Cardiac fibroblast (primary cell): ENCODE results near the gene MEF2C.
A peak's percentile ranks its signal among the peaks of the same experiment; 100 is the strongest.

Experiments
- DNase-seq, 2 donors: peaks; one replicate each; pipeline versions ENCODE4 v3.0.0 to v3.0.0-alpha.2; 2010; ENCODE audit warnings: low read depth in 2 of 2
- H3K4me3 ChIP-seq, 2 donors: replicated peaks in 1 of 2; 1 replicate in 1 of 2; 2 replicates in 1 of 2; pipeline ENCODE4 v1.5.1; 2011; ENCODE audit warnings: low read depth in 2 of 2, low read length in 2 of 2, mild to moderate bottlenecking in 2 of 2, moderate library complexity in 1 of 2
- TF ChIP-seq, protein P1 (sequence below): IDR thresholded peaks from one replicate; pipeline ENCODE4 v1.5.1; 2011; ENCODE audit warnings: low read depth, mild to moderate bottlenecking, low read length, inconsistent platforms

MEF2C gene

DNA sequence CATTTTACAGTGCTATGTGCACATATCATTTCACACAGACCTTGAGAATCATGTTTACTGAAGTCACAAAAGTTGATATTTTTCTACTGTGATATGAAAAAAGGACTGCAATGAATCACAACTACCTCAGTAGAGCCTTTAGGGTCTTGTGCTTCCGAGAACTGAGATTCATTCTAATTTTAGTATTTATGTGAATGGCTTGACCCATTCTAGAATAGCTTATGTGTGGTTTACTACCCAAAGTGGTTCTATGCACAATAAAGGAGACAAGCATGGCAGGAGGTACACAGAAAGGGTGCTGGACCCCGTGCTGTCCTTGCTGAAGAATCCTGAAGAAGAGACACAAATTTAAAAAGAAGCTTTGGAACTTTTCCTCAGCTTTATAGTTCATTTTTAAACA lies 28.2 kb downstream of the MEF2C start:
- TF ChIP-seq, protein P1, sequence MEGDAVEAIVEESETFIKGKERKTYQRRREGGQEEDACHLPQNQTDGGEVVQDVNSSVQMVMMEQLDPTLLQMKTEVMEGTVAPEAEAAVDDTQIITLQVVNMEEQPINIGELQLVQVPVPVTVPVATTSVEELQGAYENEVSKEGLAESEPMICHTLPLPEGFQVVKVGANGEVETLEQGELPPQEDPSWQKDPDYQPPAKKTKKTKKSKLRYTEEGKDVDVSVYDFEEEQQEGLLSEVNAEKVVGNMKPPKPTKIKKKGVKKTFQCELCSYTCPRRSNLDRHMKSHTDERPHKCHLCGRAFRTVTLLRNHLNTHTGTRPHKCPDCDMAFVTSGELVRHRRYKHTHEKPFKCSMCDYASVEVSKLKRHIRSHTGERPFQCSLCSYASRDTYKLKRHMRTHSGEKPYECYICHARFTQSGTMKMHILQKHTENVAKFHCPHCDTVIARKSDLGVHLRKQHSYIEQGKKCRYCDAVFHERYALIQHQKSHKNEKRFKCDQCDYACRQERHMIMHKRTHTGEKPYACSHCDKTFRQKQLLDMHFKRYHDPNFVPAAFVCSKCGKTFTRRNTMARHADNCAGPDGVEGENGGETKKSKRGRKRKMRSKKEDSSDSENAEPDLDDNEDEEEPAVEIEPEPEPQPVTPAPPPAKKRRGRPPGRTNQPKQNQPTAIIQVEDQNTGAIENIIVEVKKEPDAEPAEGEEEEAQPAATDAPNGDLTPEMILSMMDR = no peak
- no peak overlapping the region for H3K4me3 ChIP-seq
- DNase-seq = no peak

DNA sequence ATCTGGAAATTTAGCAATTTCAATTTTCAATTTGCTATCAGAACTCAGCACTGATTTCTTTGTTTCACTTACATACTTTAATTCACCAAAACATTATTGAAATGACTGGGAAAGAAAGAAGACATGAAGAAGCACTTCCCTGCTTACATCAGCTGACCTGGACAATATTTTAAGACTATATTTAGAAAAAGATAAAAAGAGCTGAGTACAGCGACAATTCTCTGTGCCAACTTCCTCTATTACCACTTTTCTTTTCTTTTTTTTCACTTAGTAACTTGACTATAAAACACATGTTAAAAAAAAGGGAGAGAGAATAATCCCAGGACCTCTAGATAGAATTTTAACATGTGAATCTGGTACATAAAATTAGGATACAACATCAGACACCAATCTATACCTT lies 35.6 kb downstream of the MEF2C start:
- TF ChIP-seq, protein P1 = no peak
- no peak overlapping the region for H3K4me3 ChIP-seq
- DNase-seq = no peak

DNA sequence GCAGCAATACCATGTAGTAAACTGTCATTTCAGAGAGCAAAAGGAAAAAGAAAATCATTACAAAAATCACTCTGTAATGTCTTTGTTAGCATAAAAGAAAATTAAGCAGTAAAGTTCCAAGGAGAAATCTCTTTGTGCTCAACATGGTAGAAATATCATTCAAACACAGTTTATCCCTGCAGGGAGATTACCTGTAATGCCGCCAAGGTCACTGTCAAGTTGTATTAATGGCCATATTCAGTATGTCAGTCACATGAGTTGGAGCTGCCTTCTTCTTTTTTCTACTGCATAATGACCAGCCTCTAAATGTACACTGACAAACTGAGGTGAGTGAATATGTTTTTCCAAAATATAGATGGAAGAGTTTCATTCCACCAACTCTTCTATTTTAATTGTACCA lies 36.5 kb downstream of the MEF2C start:
- TF ChIP-seq, protein P1 = no peak
- H3K4me3 ChIP-seq = no peak overlapping the region
- DNase-seq = no peak

DNA sequence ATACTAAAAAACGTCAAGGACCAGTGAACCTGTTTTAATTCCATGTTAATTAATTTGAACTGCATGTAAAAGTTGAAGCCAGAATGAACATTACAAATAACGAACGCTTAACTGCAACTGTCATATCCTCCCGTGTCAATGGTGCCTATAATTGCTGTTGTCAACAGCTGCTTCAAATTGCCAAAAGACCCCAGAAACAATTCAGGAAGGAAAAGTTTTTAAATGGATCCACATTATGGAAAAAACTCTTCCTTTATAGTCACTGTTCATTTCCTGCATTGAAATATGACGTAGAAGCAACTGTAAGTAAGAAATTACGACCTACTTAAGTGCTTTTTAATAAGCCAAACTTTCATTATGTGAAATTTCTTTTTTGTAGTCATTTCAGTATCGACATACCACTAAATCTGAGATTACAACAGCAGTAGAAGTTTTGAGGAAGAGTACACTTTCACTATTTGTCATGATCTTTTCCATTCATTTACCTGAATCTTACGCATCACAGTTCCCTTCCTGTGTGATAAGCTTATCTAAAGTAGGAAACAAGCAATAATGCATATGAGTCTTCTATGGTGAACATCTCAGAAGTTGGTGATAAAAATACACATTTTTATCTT lies 37.8 kb downstream of the MEF2C start:
- TF ChIP-seq, protein P1 = no peak
- no peak for DNase-seq
- H3K4me3 ChIP-seq = no peak overlapping the region

DNA sequence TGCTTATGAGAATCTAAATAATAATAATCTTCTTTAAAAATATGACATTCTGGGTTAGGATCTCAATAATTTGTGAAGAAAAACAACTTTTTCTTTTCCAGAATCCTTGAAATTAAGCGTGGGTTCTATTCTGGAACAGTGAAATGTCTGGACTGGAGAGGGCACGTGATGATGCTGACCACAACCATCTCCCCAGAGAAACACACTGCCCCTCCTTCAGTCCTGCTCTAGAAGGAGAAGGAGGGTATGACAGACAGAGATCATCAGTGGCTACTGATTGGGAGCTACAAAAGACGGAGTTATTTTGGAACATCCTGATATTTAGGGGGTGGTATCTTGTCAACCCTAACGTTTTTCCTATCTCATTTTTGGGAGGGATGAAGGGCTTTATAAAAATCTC lies 40.2 kb downstream of the MEF2C start:
- TF ChIP-seq, protein P1 = no peak
- peak in 1 of 2 donors; percentile 16 for DNase-seq
- no peak overlapping the region for H3K4me3 ChIP-seq

DNA sequence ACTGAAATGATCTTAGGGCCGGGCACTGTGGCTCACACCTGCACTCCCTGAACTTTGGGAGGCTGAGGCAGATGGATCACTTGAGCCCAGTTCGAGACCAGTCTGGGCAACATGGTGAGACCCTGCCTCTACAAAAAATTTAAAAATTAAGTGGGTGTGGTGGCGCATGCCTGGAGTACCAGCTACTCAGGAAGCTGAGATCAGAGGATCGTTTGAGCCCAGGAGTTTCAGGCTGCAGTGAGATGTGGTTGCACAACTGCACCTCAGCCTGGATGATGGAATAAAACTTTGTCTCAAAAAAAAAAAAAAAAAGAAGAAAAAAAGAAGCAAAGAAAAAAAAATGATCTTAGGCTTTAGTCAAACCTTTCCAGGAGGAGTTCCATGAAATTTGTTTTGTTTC lies 41.8 kb downstream of the MEF2C start:
- DNase-seq = peak in 1 of 2 donors; percentile 17
- H3K4me3 ChIP-seq = no peak overlapping the region
- TF ChIP-seq, protein P1 = no peak

DNA sequence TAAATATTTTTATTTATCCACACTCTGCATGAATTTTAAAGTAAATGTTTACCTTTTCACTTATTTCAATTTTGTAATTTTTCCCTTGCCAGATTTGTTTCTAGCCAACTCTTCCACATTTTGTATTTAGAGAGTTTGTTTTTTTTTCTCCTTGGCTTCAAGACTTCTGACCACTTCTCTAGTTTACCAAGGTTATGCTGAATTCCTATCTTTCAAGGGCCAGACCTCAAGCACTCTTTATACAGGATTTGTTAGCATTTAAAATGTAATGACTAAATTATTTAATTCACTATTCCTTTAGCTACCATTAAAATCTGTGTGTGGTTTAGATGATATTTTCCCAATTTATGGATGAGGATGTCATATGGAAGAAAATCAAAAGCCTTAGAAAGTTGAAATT lies 42.5 kb downstream of the MEF2C start:
- TF ChIP-seq, protein P1 = no peak
- no peak for DNase-seq
- H3K4me3 ChIP-seq = no peak overlapping the region
